Central memory CD8-positive, alpha-beta T cell (primary cell): ENCODE data around the gene ANO10.

ENCODE experiments used
- ATAC-seq: fragments of 150-1000 bp; cut with Tn5 transposase; replicated peaks from 2 replicates; pipeline ENCODE4 v1.10.0; 2022; ENCODE audit warnings: mild to moderate bottlenecking, moderate FRiP score, moderate number of reproducible peaks; ENCODE audit not compliant: poor library complexity, severe bottlenecking; ENCODE audit errors: extremely low read depth
- DNase-seq, 2 donors: peaks; one replicate each; pipeline ENCODE4 v3.0.0; 2021; ENCODE audit warnings: low spot score in 2 of 2
- H3K27ac Mint-ChIP-seq: one replicate; pipeline ENCODE4 v1.8.0; 2022; ENCODE audit warnings: low read depth, mild to moderate bottlenecking, moderate library complexity, mixed read lengths
- H3K27me3 Mint-ChIP-seq: one replicate; pipeline ENCODE4 v1.8.0; 2022; ENCODE audit warnings: mixed read lengths
- H3K36me3 Mint-ChIP-seq: one replicate; pipeline ENCODE4 v1.8.0; 2022; ENCODE audit warnings: mild to moderate bottlenecking, moderate library complexity, mixed read lengths; ENCODE audit not compliant: insufficient read depth
- H3K4me1 Mint-ChIP-seq: one replicate; pipeline ENCODE4 v1.8.0; 2022; ENCODE audit warnings: mixed read lengths
- H3K4me3 Mint-ChIP-seq: one replicate; pipeline ENCODE4 v1.8.0; 2022; ENCODE audit warnings: mild to moderate bottlenecking, moderate library complexity, mixed read lengths
- H3K9me3 Mint-ChIP-seq: one replicate; pipeline ENCODE4 v1.8.0; 2022; ENCODE audit warnings: mixed read lengths

Gene ANO10

DNA sequence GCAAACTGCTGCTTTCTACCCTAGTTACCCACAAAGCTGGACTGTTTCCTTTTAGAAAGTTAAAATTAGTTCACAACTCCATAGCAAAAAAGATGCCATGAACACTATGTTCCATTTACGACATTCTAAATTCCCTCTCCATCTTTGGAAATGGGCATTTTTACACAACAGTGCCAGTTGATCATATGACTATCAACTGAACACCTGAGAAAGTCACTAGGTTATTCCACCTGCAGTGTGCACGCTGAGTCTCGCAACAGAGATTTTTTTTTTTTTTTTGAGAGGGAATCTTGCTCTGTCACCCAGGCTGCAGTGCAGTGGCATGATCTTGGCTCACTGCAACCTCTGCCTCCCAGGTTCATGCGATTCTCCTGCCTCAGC lies 215.2 kb downstream of the ANO10 start:
- H3K4me1 Mint-ChIP-seq = peaks cover 5% of the 10 kb centered on the region
- ATAC-seq (no peak), DNase-seq (no peak)
- no peaks in the 10 kb centered on the region for H3K36me3 Mint-ChIP-seq
- no peak overlapping the region for H3K27ac Mint-ChIP-seq
- no peaks in the 10 kb centered on the region for H3K9me3 Mint-ChIP-seq
- H3K4me3 Mint-ChIP-seq = no peak overlapping the region
- no peaks in the 10 kb centered on the region for H3K27me3 Mint-ChIP-seq

DNA sequence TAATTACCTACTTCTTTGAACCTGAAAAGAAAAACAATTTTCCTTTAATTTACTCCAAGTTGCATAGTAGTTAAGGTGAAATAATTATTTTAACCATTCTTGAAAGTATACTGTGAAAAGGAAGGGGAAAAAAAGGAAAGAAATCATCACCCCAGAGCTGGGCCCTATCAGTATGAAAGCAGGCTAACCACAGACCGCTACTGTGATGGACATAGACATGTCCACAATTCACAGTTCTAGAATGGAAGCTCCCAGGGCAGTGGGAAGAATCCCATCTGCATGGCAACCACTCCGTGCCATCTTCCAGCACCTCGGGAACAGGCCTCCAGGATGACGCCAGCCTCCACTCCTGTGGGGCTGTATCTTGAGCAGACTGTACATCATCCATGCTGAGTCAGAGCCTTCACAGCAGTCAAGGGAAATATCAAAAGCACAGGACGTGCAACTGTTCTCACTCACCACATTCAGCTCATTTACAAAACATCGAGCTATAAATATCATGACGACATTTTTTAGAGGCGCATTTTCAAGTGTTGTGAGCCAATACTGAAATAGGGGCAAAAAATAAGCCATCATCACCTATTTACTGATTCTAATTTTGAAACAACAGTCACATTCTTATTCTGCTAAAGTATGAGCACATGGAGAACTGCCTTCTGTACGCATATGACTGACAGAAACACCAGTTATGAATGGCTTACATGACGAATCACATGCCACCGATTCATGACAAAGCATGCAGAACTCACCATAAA lies 215.7 kb downstream of the ANO10 start:
- Mint-ChIP-seq H3K27ac (no peak overlapping the region), H3K4me3 (no peak overlapping the region), H3K36me3 (no peaks in the 10 kb centered on the region), H3K9me3 (no peaks in the 10 kb centered on the region), H3K27me3 (no peaks in the 10 kb centered on the region), H3K4me1 (peaks cover 5% of the 10 kb centered on the region)
- DNase-seq (no peak), ATAC-seq (no peak)

DNA sequence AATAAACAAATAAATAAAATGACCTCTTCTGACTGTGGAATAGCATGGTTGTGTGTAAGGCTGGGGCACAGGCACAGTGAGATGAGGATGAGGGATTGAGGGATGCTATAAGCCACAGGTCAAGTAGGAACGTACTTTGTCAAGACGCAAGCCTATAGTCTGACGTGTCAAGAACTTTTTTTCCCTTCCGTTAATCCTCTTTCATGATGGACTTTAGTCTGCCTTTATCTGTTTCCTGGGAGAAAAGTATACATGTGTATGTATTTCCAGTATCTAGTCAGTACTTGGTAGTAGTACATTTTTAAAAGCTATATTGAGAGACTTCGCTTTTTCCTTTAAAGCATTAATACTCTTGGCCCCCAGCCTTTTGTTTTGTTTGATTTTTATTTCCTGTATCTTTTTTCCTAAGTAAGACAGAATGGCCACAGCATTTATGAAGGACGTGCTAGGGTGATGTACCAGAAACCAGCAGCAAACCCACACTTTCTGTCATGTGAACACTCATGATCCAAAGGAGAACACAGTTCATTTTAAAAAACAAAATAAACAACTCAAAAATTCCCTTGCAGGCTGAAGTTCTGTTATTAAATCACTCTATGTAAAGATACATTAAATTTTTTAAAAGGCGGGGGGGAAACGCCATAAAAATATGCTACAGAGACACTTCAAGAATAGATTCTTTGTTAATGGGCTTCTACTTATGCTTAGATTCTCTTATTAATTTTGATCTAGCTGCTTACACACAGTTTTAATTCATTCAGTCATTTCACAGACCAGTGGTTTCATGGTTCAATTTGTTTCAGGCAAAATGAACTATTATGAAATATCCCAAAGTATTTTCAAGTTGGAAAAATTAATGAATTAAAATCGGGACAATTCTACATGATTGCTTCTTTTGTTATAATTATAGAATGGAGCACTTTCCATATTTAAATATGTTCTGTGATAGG lies 220.8 kb downstream of the ANO10 start:
- Mint-ChIP-seq H3K36me3 (peaks cover 2% of the 10 kb centered on the region), H3K27me3 (no peaks in the 10 kb centered on the region), H3K4me3 (no peak overlapping the region), H3K27ac (no peak overlapping the region), H3K9me3 (no peaks in the 10 kb centered on the region), H3K4me1 (peaks cover 16% of the 10 kb centered on the region)
- no peak for DNase-seq
- no peak for ATAC-seq

DNA sequence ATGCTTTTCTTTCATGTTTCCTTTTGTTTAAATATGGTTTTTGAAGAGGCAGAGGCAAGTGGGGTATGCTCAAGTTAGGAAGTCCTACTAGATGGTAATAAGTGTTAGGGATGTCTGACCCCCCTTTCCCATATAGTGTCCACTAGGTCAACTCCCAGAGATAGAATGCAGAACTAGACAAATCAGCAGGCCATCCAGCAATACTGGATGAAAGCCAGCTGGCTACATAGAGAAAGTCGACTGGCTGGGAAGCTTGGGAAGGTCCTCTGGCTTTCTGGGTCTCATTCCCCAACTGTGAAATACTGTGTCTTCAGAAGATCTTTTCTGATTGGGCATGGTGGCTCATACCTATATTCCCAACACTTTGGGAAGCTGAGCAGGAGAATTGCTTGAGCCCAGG lies 221.6 kb downstream of the ANO10 start:
- H3K27me3 Mint-ChIP-seq = no peaks in the 10 kb centered on the region
- peaks cover 2% of the 10 kb centered on the region for H3K36me3 Mint-ChIP-seq

DNA sequence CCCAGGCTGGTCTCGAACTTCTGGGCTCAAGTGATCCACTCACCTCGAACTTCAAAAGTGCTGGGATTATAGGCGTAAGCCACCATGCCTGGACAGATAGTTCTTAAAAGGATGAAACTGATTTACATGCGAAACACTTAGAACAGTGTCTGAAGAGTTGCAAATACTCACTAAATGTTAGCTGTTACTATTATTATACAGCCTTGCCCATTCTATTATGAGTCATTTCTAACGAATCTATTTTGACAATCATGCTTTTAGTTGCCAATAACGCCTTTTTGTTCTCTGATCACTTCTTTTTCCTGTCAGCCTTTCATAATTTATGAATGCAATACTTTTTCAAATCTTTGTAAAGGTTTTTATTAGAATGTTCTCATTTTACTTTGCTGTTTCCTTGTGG lies 222.8 kb downstream of the ANO10 start:
- Mint-ChIP-seq H3K36me3 (peaks cover 2% of the 10 kb centered on the region), H3K4me1 (peaks cover 23% of the 10 kb centered on the region), H3K27me3 (no peaks in the 10 kb centered on the region), H3K9me3 (no peaks in the 10 kb centered on the region), H3K4me3 (no peak overlapping the region), H3K27ac (no peak overlapping the region)
- ATAC-seq (no peak), DNase-seq (no peak)

More for the DNA sequence above, 221.6 kb downstream of the ANO10 start:
- DNase-seq = no peak
- H3K9me3 Mint-ChIP-seq = no peaks in the 10 kb centered on the region
- no peak overlapping the region for H3K4me3 Mint-ChIP-seq
- peaks cover 16% of the 10 kb centered on the region for H3K4me1 Mint-ChIP-seq
- no peak overlapping the region for H3K27ac Mint-ChIP-seq
- no peak for ATAC-seq

DNA sequence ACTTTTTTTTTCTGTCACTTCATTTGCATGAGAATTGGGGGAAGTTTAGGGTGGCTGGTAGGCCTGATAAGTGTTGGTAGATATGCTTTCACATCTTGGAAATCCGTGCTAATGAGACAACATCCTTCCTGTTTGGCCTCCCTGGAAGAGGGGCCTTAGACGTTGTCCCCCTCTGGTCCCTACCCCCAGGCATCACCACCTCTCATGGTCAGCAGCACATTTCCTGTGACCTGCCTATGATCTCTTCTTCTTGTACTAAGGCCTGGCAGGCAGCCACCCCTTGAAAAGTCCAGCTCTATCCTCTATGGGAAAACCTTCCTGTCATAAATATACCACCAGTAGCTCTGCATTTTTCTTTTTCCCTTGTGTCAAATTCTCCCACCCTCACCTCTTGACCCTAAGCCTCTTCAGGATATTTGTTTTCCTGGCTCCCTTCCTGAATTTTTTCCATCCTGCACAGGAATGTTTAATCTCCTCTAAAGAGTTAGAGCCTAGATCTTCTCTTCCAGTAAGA lies 227.7 kb downstream of the ANO10 start:
- Mint-ChIP-seq H3K4me1 (peaks cover 43% of the 10 kb centered on the region), H3K27ac (peak overlapping the region; percentile 50), H3K27me3 (no peaks in the 10 kb centered on the region), H3K9me3 (peaks cover 6% of the 10 kb centered on the region), H3K4me3 (no peak overlapping the region), H3K36me3 (peaks cover 6% of the 10 kb centered on the region)
- ATAC-seq = no peak
- DNase-seq = no peak

DNA sequence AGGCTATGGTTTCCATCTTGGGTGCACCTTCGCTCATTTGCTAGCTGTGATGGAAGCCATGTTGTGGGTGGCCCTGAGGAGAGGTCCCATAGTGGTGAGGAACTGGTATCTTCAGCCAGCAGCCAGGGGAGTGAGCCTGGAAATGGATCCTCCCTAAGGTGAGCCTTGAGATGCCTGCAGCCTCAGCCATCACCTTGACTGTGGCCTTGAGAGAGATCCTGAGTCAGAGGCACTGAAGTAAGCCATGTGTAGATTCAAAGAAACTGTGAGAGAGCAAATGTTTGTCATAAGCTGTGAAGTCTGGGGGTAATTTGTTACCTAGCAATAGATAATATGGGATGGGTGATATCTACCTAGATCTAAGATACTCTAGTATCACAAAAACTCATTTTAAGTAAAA lies 230.2 kb downstream of the ANO10 start:
- peaks cover 6% of the 10 kb centered on the region for H3K36me3 Mint-ChIP-seq
- no peaks in the 10 kb centered on the region for H3K27me3 Mint-ChIP-seq
- ATAC-seq (no peak), DNase-seq (no peak)
- peak overlapping the region; percentile 94 for H3K27ac Mint-ChIP-seq
- H3K4me3 Mint-ChIP-seq = no peak overlapping the region
- H3K4me1 Mint-ChIP-seq = peaks cover 68% of the 10 kb centered on the region
- H3K9me3 Mint-ChIP-seq = peaks cover 6% of the 10 kb centered on the region

DNA sequence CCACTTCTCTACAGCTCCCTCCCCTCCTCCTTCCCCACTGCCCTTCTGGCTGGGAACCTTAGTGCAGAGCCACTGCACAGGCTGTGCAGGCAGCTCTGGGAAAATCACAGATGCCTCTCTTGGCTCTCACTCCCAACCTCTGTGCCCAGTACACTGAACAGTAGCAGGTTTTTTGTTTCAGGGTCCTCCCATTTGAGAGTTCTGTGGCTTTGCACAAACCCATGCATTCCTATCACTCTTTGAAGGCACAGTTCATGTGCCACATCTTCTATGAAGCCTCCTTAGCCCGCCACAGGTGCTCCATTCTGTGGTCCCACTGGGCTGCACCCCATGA lies 231.6 kb downstream of the ANO10 start:
- Mint-ChIP-seq H3K36me3 (peaks cover 8% of the 10 kb centered on the region), H3K27me3 (no peaks in the 10 kb centered on the region), H3K9me3 (peaks cover 8% of the 10 kb centered on the region), H3K4me3 (peak overlapping the region; percentile 47), H3K27ac (peak overlapping the region; percentile 94), H3K4me1 (peaks cover 79% of the 10 kb centered on the region)
- ATAC-seq = no peak
- no peak for DNase-seq

DNA sequence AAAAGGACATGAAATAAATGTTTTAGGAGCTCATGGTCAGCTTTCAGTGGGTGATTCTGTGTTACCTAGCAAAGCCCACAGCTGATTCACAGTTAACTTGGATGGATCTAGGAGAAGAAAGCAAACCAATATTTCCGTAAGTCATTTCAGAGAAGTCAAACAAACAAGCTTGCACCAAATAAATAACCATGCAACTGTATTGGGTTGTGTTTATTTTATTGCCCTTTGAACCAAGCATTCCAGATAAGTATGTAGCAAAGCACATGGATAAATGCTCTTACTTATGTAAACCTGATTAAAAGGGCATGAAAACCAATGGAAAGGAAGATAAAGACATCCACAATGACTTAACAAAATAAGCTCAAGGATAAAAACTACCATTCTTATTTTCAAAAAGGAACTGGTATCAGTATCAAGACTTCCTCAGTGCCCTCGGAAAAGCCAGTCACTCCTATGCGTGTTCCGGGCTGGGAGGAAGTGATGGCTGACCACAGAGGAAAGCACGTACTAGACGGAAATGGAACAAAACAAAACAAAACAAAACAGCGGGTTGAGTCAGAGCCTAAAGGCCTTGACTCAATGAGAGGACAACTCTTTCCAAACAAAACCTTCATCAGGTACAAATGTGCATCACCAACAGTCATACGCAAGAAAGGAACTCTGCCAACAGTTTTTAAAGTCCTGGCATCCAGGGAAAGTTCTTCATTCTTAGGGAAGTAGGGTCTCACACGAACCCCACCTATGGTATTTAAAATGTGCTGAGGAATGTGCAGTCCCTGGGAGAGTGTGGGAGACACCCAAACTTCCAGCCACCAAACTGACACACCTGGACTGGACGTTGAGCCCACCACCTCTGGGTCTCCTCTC lies 232.2 kb downstream of the ANO10 start:
- peak overlapping the region; percentile 94 for H3K27ac Mint-ChIP-seq
- DNase-seq = peak; percentile 36 to 75
- H3K36me3 Mint-ChIP-seq = peaks cover 8% of the 10 kb centered on the region
- peaks cover 83% of the 10 kb centered on the region for H3K4me1 Mint-ChIP-seq
- peak; percentile 98 for ATAC-seq
- peaks cover 14% of the 10 kb centered on the region for H3K9me3 Mint-ChIP-seq
- H3K4me3 Mint-ChIP-seq = peak overlapping the region; percentile 47
- no peaks in the 10 kb centered on the region for H3K27me3 Mint-ChIP-seq

DNA sequence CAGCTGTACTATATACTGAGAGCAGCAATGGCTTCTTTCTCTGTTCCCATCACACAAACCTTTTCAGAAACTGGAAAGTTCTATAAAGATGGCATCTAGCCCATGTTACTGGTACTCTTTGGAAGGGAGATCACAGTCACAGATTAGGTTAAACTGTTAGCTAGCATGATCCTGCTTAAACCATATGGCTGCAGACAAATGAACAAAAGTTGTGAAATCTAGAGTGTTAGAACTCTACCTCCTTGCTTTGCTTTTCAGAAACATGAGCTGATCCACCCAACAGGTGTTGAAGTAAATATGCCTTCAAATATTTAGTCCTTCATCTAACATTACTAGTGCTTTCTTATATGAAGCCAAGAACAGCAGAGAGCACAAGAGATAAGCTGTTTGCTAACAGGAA lies 232.9 kb downstream of the ANO10 start:
- peaks cover 17% of the 10 kb centered on the region for H3K9me3 Mint-ChIP-seq
- no peaks in the 10 kb centered on the region for H3K27me3 Mint-ChIP-seq
- DNase-seq (no peak), ATAC-seq (peak; percentile 21)
- peak overlapping the region; percentile 47 for H3K4me3 Mint-ChIP-seq
- peaks cover 81% of the 10 kb centered on the region for H3K4me1 Mint-ChIP-seq
- H3K27ac Mint-ChIP-seq = peak overlapping the region; percentile 94
- peaks cover 8% of the 10 kb centered on the region for H3K36me3 Mint-ChIP-seq

DNA sequence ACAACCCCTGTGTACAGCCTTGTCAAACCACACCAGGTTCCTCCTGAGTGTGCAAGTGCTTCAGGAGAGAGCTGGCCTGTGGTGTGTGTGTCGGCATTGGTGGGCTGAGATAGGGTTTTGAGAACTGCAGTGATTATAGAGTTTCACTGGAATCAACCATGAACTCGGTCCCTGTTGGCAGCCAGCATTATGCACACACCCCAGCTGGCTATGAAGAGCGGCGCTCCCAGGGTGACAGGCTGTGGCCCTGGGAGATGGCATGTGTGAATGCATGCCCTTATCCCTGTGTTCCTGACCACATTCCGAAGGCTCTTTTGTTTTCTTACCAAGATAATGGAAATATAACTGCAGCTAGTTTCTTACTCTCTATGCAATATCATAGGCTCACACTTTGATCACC lies 233.6 kb downstream of the ANO10 start:
- ATAC-seq (no peak), DNase-seq (no peak)
- H3K36me3 Mint-ChIP-seq = peaks cover 8% of the 10 kb centered on the region
- peaks cover 74% of the 10 kb centered on the region for H3K4me1 Mint-ChIP-seq
- no peaks in the 10 kb centered on the region for H3K27me3 Mint-ChIP-seq
- no peak overlapping the region for H3K4me3 Mint-ChIP-seq
- H3K9me3 Mint-ChIP-seq = peaks cover 14% of the 10 kb centered on the region
- H3K27ac Mint-ChIP-seq = peak overlapping the region; percentile 94

DNA sequence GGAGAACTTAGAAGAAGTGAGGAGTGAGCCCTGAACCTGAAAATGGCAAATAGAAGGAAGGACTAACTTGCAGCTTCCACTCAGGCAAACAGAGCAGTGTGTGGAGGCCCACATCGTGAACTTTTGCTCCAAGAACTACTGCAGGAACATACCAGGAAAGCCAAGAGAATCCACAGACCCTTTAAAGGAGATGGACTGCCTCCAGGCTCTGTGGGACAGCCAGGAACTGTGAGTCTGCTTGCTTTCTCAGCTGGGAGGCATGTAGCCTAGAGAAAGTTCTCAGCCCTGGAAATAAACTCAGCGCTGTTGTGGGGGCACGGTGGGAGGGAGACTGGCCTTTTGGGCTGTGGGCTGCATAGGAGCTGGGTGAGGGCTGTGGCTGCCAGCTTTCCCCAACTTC lies 242.5 kb downstream of the ANO10 start:
- no peak for DNase-seq
- no peak for ATAC-seq
- Mint-ChIP-seq H3K36me3 (no peaks in the 10 kb centered on the region), H3K27me3 (no peaks in the 10 kb centered on the region), H3K27ac (peak overlapping the region; percentile 30), H3K9me3 (peaks cover under 1% of the 10 kb centered on the region), H3K4me1 (peaks cover 35% of the 10 kb centered on the region), H3K4me3 (no peak overlapping the region)
